ENCODE measurements around the gene RASL12.
"Not testable (repeated sequence)": the region's sequence is repeated elsewhere in the genome, so short reads cannot be mapped to it uniquely, and the experiment has no call there.

RASL12 gene

GRCh38 chr15:65067645-65068402, at the start of gene RASL12:
Gene RASL12, minus strand, starts transcription at chr15:65067991. Its CDS starts 156 bp downstream, at chr15:65067835.
- DNase-seq: no peak

GRCh38 chr15:65115542-65115941, 47.8 kb upstream of the RASL12 start:
- DNase-seq: no peak

- DNase-seq: no peak
Observed at GRCh38 chr15:65115086-65115485, 47.3 kb upstream of the RASL12 start, which contains the start of gene UBAP1L. Gene UBAP1L, minus strand, starts transcription at chr15:65115200. Its CDS starts 8,985 bp downstream, at chr15:65106215.

- DNase-seq: no peak
Observed at GRCh38 chr15:65110676-65111292, 43.0 kb upstream of the RASL12 start.

GRCh38 chr15:65106011-65106590, 38.3 kb upstream of the RASL12 start:
- no peak for DNase-seq

- DNase-seq: no peak
Observed at GRCh38 chr15:65105038-65105437, 37.2 kb upstream of the RASL12 start.

- no peak for DNase-seq
Observed at GRCh38 chr15:65102912-65103311, 35.1 kb upstream of the RASL12 start.

- DNase-seq: no peak
Observed at GRCh38 chr15:65101891-65102708, 34.3 kb upstream of the RASL12 start.

- DNase-seq: peak; percentile 64 to 66
Observed at GRCh38 chr15:65101411-65101890, 33.7 kb upstream of the RASL12 start.

- no peak for DNase-seq
Observed at GRCh38 chr15:65100442-65100841, 32.7 kb upstream of the RASL12 start.

GRCh38 chr15:65099801-65100200, 32.0 kb upstream of the RASL12 start:
- not testable (repeated sequence) for DNase-seq

GRCh38 chr15:65099336-65099735, 31.5 kb upstream of the RASL12 start:
- no peak for DNase-seq

GRCh38 chr15:65097651-65098263, 30.0 kb upstream of the RASL12 start:
- DNase-seq: no peak

- no peak for DNase-seq
Observed at GRCh38 chr15:65096481-65097385, 28.9 kb upstream of the RASL12 start.

- DNase-seq: no peak
Observed at GRCh38 chr15:65095747-65096104, 27.9 kb upstream of the RASL12 start.

- no peak for DNase-seq
Observed at GRCh38 chr15:65095011-65095746, 27.4 kb upstream of the RASL12 start.

- DNase-seq: no peak
Observed at GRCh38 chr15:65094294-65094995, 26.7 kb upstream of the RASL12 start.

- DNase-seq: not testable (repeated sequence)
Observed at GRCh38 chr15:65093793-65094170, 26.0 kb upstream of the RASL12 start.

- no peak for DNase-seq
Observed at GRCh38 chr15:65092911-65093792, 25.4 kb upstream of the RASL12 start.

Measured in stimulated activated CD4-positive, alpha-beta T cell treated with anti-CD3 and anti-CD28 coated beads, Interleukin-2, amount 100 ng/mL, for 48 hours (primary cell).